HEK293 (cell line): ENCODE data around the gene RPS5.

ENCODE experiments used
- CTCF ChIA-PET: fragments of 350-600 bp; formaldehyde crosslinking; extraction: SDS; loops from one replicate; lab custom pipeline; 2021; ENCODE audit warnings: antibody characterized with exemption; lab: Yijun Ruan, JAX
- POLR2A ChIA-PET: fragments of 300-600 bp; formaldehyde crosslinking; extraction: SDS; loops from one replicate; lab custom pipeline; 2020; ENCODE audit warnings: antibody characterized with exemption, inconsistent platforms; lab: Yijun Ruan, JAX
- H3K27ac ChIP-seq: fragments of 200-500 bp; sonication (Bioruptor generic); 2 replicates; pipeline ENCODE4 v1.5.1; 2014; ENCODE audit warnings: low read depth, low read length, control low read depth, inconsistent platforms; ENCODE audit errors: extremely low read depth
- H3K36me3 ChIP-seq, 2 experiments: fragments of 200-500 bp in 1 of 2; sonication (Bioruptor generic) in 1 of 2; 1 replicate in 1 of 2; 2 replicates in 1 of 2; pipeline ENCODE4 v1.5.1; 2014 to 2017; ENCODE audit warnings: inconsistent platforms in 2 of 2, low read length in 2 of 2; ENCODE audit not compliant: control insufficient read depth in 2 of 2, insufficient read depth in 1 of 2
- H3K4me1 ChIP-seq: fragments of 200-500 bp; sonication (Bioruptor generic); 2 replicates; pipeline ENCODE4 v1.5.1; 2014; ENCODE audit warnings: mild to moderate bottlenecking, low read length, inconsistent platforms; ENCODE audit not compliant: control insufficient read depth, insufficient read depth
- H3K4me3 ChIP-seq: 2 replicates; pipeline ENCODE4 v1.5.1; 2011; ENCODE audit warnings: low read depth, mild to moderate bottlenecking, control low read depth, low read length, moderate library complexity
- H3K9me3 ChIP-seq: fragments of 200-500 bp; sonication (Bioruptor generic); 2 replicates; pipeline ENCODE4 v1.5.1; 2014; ENCODE audit warnings: low read depth, low read length, inconsistent platforms; ENCODE audit not compliant: control insufficient read depth, insufficient read depth
- EGR2 ChIP-seq: fragments of 450-650 bp; formaldehyde crosslinking; IDR thresholded peaks from 2 replicates; pipeline ENCODE4 v1.5.1; 2016; ENCODE audit warnings: low read depth, missing biosample characterization, missing genetic modification characterization
- HOXC10 ChIP-seq: sonication (generic); formaldehyde crosslinking; IDR thresholded peaks from 2 replicates; pipeline ENCODE4 v1.8.1; 2023; ENCODE audit warnings: mild to moderate bottlenecking, missing genetic modification reagents
- KLF9 ChIP-seq: fragments of 450-650 bp; formaldehyde crosslinking; IDR thresholded peaks from 2 replicates; pipeline ENCODE4 v1.5.1; 2016; ENCODE audit warnings: missing biosample characterization, missing genetic modification characterization, low read depth
- SCRT2 ChIP-seq: fragments of 450-650 bp; formaldehyde crosslinking; IDR thresholded peaks from 2 replicates; pipeline ENCODE4 v1.5.1; 2016; ENCODE audit warnings: missing biosample characterization, missing genetic modification characterization
- ZFHX2 ChIP-seq: fragments of 450-650 bp; formaldehyde crosslinking; conservative IDR thresholded peaks from 2 replicates; pipeline ENCODE4 v1.5.1; 2016; ENCODE audit warnings: missing biosample characterization, missing genetic modification characterization
- ZNF211 ChIP-seq: fragments of 450-650 bp; formaldehyde crosslinking; IDR thresholded peaks from 2 replicates; pipeline ENCODE4 v1.5.1; 2016; ENCODE audit warnings: low read depth, missing biosample characterization, missing genetic modification characterization
- ZNF239 ChIP-seq: fragments of 450-650 bp; formaldehyde crosslinking; IDR thresholded peaks from 2 replicates; pipeline ENCODE4 v1.5.1; 2016; ENCODE audit warnings: missing biosample characterization, missing genetic modification characterization
- ZNF548 ChIP-seq: fragments of 450-650 bp; formaldehyde crosslinking; IDR thresholded peaks from 2 replicates; pipeline ENCODE4 v1.5.1; 2016; ENCODE audit warnings: missing biosample characterization, missing genetic modification characterization
- ZNF600 ChIP-seq: fragments of 450-650 bp; formaldehyde crosslinking; IDR thresholded peaks from 2 replicates; pipeline ENCODE4 v1.5.1; 2016; ENCODE audit warnings: missing biosample characterization, missing genetic modification characterization
- ZNF623 ChIP-seq: fragments of 450-650 bp; formaldehyde crosslinking; IDR thresholded peaks from 2 replicates; pipeline ENCODE4 v1.5.1; 2016; ENCODE audit warnings: missing biosample characterization, missing genetic modification characterization
- ZNF777 ChIP-seq: fragments of 450-650 bp; formaldehyde crosslinking; IDR thresholded peaks from 2 replicates; pipeline ENCODE4 v1.5.1; 2017; ENCODE audit warnings: missing biosample characterization, missing genetic modification characterization, borderline replicate concordance
- ZNF792 ChIP-seq: fragments of 450-650 bp; formaldehyde crosslinking; IDR thresholded peaks from 2 replicates; pipeline ENCODE4 v1.5.1; 2016; ENCODE audit warnings: missing biosample characterization, missing genetic modification characterization
- TF ChIP-seq, protein P1 (sequence below): fragments of 450-650 bp; formaldehyde crosslinking; IDR thresholded peaks from 2 replicates; pipeline ENCODE4 v1.5.1; 2016; ENCODE audit warnings: missing biosample characterization, missing genetic modification characterization
- TF ChIP-seq, protein P2 (sequence below): fragments of 450-650 bp; formaldehyde crosslinking; IDR thresholded peaks from 2 replicates; pipeline ENCODE4 v1.5.1; 2016; ENCODE audit warnings: missing biosample characterization, missing genetic modification characterization
- TF ChIP-seq, protein P3 (sequence below): fragments of 450-650 bp; formaldehyde crosslinking; IDR thresholded peaks from 2 replicates; pipeline ENCODE4 v1.5.1; 2017; ENCODE audit warnings: missing biosample characterization, missing genetic modification characterization
- TF ChIP-seq, protein P4 (sequence below): fragments of 450-650 bp; formaldehyde crosslinking; IDR thresholded peaks from 2 replicates; pipeline ENCODE4 v1.5.1; 2016; ENCODE audit warnings: missing biosample characterization, missing genetic modification characterization

Gene RPS5

DNA sequence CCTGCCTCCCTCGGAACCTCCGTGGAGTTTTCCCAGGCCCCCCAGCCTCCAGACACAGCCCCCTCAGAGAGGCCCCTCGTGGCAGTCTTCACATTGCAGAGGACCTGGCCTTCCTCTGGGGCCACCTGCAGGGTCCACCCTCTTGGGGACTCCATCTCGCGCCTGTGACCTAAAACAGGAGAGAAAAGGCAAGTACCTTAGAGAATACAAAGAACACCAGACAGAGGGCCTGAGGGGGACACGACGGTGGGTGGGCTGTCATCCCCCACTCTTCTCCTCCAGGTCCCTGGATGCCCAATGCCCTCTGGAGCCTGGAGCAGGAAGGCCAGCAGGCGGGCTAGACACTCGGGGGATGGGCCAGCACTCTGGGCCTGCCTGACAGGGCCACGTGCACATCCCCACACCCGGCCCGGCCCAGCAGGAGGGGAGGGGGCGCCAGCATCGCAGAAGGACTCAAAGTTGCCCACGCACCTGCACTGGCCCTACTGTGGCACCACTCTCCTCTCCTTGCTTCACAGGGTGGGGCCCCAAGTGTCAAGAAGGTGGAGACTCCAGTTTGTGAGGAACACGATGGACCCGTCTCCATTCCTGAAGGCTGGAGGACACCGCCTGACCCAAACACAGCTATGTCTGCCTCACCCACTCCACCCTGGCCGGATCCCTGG, 29.5 kb upstream of the RPS5 start:
- CTCF ChIA-PET: no interaction called here
- TF ChIP-seq, protein P1, sequence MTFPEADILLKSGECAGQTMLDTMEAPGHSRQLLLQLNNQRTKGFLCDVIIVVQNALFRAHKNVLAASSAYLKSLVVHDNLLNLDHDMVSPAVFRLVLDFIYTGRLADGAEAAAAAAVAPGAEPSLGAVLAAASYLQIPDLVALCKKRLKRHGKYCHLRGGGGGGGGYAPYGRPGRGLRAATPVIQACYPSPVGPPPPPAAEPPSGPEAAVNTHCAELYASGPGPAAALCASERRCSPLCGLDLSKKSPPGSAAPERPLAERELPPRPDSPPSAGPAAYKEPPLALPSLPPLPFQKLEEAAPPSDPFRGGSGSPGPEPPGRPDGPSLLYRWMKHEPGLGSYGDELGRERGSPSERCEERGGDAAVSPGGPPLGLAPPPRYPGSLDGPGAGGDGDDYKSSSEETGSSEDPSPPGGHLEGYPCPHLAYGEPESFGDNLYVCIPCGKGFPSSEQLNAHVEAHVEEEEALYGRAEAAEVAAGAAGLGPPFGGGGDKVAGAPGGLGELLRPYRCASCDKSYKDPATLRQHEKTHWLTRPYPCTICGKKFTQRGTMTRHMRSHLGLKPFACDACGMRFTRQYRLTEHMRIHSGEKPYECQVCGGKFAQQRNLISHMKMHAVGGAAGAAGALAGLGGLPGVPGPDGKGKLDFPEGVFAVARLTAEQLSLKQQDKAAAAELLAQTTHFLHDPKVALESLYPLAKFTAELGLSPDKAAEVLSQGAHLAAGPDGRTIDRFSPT (tag by site-specific recombination): 0 out of 2 replicates have a peak, but pooled peaks have one; percentile 17
- TF ChIP-seq ZNF211 (tag by site-specific recombination): no peak
- Histone ChIP-seq H3K27ac (no peak overlapping the region), H3K9me3 (no peaks in the 10 kb centered on the region), H3K4me3 (no peak overlapping the region), H3K36me3 (no peaks in the 10 kb centered on the region; a peak in 1 of 3 replicates), H3K4me1 (no peaks in the 10 kb centered on the region)
- POLR2A ChIA-PET: no interaction called here

DNA sequence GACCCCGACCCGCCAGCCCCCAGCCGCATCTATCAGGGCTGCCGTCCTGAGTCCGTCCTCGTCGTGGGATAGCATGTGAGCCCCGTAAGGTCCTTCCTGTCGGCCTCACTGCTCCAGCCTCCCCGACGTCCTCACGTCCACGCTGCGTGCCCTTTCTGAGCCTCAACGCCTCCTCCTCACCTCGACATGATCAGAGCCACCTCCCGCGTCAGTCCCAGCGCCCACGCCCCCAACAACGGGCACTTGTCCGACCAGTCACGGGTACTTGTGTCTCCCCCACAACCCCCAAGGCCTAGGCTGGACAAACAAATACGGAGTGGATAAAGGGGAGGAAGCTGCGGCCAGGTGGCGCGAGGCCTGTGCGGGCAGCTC, 25.2 kb upstream of the RPS5 start:
- Histone ChIP-seq H3K4me1 (no peaks in the 10 kb centered on the region), H3K4me3 (peak overlapping the region; percentile 96), H3K36me3 (no peaks in the 10 kb centered on the region; a peak in 1 of 3 replicates), H3K9me3 (no peaks in the 10 kb centered on the region), H3K27ac (peak overlapping the region; percentile 85)
- ChIA-PET CTCF (interaction anchor here (0.7 to 1.5 kb wide), 5 partner anchors 12 to 229 kb away, joined by 3 to 9 read pairs (median 5); no protein-coding TSS in a partner anchor), POLR2A (interaction anchor here (0.5 to 3.2 kb wide), 36 partner anchors 9 to 213 kb away, joined by 3 to 38 read pairs (median 9); partner anchors contain the start of genes A1BG, CHMP2A, RNF225 and RPS5)
- TF ChIP-seq EGR2: peak; percentile 87
- TF ChIP-seq ZNF239 (tag by site-specific recombination): 0 out of 2 replicates have a peak, but pooled peaks have one; percentile 10
- peak; percentile 15; the same call in 1 of the 2 replicates for TF ChIP-seq KLF9 (tag by site-specific recombination)
- no peak for TF ChIP-seq ZNF548 (tag by site-specific recombination)
- TF ChIP-seq ZNF792: 0 out of 2 replicates have a peak, but pooled peaks have one; percentile 14
- TF ChIP-seq, protein P2, sequence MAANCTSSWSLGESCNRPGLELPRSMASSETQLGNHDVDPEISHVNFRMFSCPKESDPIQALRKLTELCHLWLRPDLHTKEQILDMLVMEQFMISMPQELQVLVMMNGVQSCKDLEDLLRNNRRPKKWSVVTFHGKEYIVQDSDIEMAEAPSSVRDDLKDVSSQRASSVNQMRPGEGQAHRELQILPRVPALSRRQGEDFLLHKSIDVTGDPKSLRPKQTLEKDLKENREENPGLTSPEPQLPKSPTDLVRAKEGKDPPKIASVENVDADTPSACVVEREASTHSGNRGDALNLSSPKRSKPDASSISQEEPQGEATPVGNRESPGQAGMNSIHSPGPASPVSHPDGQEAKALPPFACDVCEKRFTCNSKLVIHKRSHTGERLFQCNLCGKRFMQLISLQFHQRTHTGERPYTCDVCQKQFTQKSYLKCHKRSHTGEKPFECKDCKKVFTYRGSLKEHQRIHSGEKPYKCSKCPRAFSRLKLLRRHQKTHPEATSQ (tag by site-specific recombination): no peak
- no peak for TF ChIP-seq ZNF623 (tag by site-specific recombination)
- TF ChIP-seq, protein P3, sequence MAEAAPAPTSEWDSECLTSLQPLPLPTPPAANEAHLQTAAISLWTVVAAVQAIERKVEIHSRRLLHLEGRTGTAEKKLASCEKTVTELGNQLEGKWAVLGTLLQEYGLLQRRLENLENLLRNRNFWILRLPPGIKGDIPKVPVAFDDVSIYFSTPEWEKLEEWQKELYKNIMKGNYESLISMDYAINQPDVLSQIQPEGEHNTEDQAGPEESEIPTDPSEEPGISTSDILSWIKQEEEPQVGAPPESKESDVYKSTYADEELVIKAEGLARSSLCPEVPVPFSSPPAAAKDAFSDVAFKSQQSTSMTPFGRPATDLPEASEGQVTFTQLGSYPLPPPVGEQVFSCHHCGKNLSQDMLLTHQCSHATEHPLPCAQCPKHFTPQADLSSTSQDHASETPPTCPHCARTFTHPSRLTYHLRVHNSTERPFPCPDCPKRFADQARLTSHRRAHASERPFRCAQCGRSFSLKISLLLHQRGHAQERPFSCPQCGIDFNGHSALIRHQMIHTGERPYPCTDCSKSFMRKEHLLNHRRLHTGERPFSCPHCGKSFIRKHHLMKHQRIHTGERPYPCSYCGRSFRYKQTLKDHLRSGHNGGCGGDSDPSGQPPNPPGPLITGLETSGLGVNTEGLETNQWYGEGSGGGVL: peak; percentile 36; the same call in 1 of the 2 replicates
- no peak for TF ChIP-seq SCRT2 (tag by site-specific recombination)
- peak; percentile 82 for TF ChIP-seq ZFHX2 (tag by site-specific recombination)
- TF ChIP-seq ZNF777 (tag by site-specific recombination): peak; percentile 99
- no peak for TF ChIP-seq ZNF600 (tag by site-specific recombination)
- TF ChIP-seq HOXC10 (CRISPR knock-in tag): 0 out of 2 replicates have a peak, but pooled peaks have one; percentile 43
- TF ChIP-seq, protein P4, sequence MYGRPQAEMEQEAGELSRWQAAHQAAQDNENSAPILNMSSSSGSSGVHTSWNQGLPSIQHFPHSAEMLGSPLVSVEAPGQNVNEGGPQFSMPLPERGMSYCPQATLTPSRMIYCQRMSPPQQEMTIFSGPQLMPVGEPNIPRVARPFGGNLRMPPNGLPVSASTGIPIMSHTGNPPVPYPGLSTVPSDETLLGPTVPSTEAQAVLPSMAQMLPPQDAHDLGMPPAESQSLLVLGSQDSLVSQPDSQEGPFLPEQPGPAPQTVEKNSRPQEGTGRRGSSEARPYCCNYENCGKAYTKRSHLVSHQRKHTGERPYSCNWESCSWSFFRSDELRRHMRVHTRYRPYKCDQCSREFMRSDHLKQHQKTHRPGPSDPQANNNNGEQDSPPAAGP: no peak
